ENCODE results near the gene RXRA. TPM values are rescaled to one million over a fixed set of nuclear protein-coding genes. Genes with fewer than 3 reads are reported as not detected.
A peak's percentile ranks its signal among the peaks of the same experiment; 100 is the strongest.

Gene RXRA
- total RNA-seq, 1 donor from 2014 or later, result 83.3 TPM

- peaks cover 2% of the 10 kb centered on the region for H3K27me3 Mint-ChIP-seq (ENCODE audit: unreplicated experiment)
- no peak overlapping the region for H3K27ac Mint-ChIP-seq (ENCODE audit: unreplicated experiment)
- no peaks in the 10 kb centered on the region for H3K36me3 Mint-ChIP-seq (ENCODE audit: low read depth, unreplicated experiment)
- no peak overlapping the region for H3K4me3 Mint-ChIP-seq (ENCODE audit: unreplicated experiment)
- H3K4me1 Mint-ChIP-seq (ENCODE audit: unreplicated experiment), result no peaks in the 10 kb centered on the region
- TF ChIP-seq, protein P1, sequence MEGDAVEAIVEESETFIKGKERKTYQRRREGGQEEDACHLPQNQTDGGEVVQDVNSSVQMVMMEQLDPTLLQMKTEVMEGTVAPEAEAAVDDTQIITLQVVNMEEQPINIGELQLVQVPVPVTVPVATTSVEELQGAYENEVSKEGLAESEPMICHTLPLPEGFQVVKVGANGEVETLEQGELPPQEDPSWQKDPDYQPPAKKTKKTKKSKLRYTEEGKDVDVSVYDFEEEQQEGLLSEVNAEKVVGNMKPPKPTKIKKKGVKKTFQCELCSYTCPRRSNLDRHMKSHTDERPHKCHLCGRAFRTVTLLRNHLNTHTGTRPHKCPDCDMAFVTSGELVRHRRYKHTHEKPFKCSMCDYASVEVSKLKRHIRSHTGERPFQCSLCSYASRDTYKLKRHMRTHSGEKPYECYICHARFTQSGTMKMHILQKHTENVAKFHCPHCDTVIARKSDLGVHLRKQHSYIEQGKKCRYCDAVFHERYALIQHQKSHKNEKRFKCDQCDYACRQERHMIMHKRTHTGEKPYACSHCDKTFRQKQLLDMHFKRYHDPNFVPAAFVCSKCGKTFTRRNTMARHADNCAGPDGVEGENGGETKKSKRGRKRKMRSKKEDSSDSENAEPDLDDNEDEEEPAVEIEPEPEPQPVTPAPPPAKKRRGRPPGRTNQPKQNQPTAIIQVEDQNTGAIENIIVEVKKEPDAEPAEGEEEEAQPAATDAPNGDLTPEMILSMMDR (IDR thresholded peaks at IDR 0.05; ENCODE audit: unreplicated experiment), result no peak
- H3K9me3 Mint-ChIP-seq (ENCODE audit: unreplicated experiment), result no peaks in the 10 kb centered on the region
- peak; percentile 28 for DNase-seq (ENCODE audit: low spot score)
Observed at GRCh38 chr9:134475011-134475790, 148.9 kb downstream of the RXRA start.

DNA sequence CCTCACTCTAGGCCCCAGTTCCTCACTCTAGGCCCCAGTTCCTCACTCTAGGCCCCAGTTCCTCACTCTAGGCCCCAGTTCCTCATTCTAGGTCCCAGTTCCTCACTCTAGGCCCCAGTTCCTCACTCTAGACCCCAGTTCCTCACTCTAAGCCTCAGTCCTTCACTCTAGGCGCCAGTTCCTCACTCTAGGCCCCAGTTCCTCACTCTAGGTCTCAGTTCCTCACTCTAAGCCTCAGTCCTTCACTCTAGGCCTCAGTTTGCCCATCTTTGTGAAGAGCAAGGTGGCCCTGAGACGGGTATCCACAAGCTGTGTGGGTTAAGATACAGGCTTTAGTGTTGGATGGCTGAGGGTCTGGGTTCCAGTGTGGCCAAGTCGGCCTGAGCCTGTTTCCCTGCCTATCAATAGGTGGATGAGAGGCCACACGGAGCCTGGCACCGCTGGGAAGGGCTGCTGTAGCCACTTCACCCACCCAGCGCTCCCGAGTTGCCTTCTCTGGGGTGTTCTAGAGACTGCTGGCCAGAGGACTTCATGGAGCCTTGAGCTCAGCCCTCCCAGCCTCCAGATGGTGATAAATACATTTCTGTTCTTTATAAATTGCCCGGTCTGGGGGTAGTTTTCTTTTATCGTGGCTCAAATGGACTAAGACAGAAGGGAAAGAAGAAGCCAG is 150.2 kb downstream of the RXRA start:
- Mint-ChIP-seq H3K36me3 (ENCODE audit: low read depth, unreplicated experiment) (no peaks in the 10 kb centered on the region), H3K27me3 (ENCODE audit: unreplicated experiment) (peaks cover 2% of the 10 kb centered on the region), H3K27ac (ENCODE audit: unreplicated experiment) (no peak overlapping the region), H3K4me3 (ENCODE audit: unreplicated experiment) (no peak overlapping the region), H3K9me3 (ENCODE audit: unreplicated experiment) (no peaks in the 10 kb centered on the region), H3K4me1 (ENCODE audit: unreplicated experiment) (no peaks in the 10 kb centered on the region)
- TF ChIP-seq, protein P1 (IDR thresholded peaks at IDR 0.05; ENCODE audit: unreplicated experiment), result no peak
- DNase-seq (ENCODE audit: low spot score), result no peak

GRCh38 chr9:134476942-134477335 is 150.7 kb downstream of the RXRA start:
- H3K4me3 Mint-ChIP-seq (ENCODE audit: unreplicated experiment), result no peak overlapping the region
- H3K27ac Mint-ChIP-seq (ENCODE audit: unreplicated experiment), result no peak overlapping the region
- no peaks in the 10 kb centered on the region for H3K36me3 Mint-ChIP-seq (ENCODE audit: low read depth, unreplicated experiment)
- H3K4me1 Mint-ChIP-seq (ENCODE audit: unreplicated experiment), result no peaks in the 10 kb centered on the region
- peaks cover 2% of the 10 kb centered on the region for H3K27me3 Mint-ChIP-seq (ENCODE audit: unreplicated experiment)
- TF ChIP-seq, protein P1 (IDR thresholded peaks at IDR 0.05; ENCODE audit: unreplicated experiment), result no peak
- DNase-seq (ENCODE audit: low spot score), result no peak
- no peaks in the 10 kb centered on the region for H3K9me3 Mint-ChIP-seq (ENCODE audit: unreplicated experiment)

DNA sequence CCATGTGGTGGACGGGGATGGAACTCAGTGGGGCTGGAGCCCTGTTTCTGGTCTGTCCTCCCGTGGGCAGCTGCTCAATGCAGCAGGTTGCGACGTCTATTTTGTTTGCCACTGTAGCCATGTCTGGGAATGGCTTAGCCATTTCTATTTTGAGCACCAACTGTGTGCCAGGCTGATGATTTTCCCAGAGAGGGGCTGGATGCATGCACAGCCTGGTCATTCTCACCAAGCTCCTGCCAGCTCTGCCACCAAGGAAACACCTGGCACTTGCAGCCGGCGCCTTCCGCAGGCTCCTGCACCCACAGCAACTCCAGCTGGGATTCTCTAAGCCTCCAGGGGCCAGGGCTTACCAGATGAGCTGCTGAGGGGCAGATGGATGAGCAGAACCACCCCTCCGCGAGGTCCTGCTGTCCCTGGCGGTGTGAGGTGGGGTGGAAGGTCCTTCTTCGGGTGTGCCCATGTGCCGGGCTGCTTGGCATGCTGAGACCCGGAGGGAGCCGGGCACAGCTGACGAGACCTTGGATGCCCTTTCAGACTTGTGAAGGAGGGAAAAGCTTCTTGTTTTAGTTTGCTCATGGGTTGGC is 151.2 kb downstream of the RXRA start:
- TF ChIP-seq, protein P1 (IDR thresholded peaks at IDR 0.05; ENCODE audit: unreplicated experiment), result no peak
- Mint-ChIP-seq H3K4me3 (ENCODE audit: unreplicated experiment) (no peak overlapping the region), H3K27me3 (ENCODE audit: unreplicated experiment) (peaks cover 2% of the 10 kb centered on the region), H3K9me3 (ENCODE audit: unreplicated experiment) (no peaks in the 10 kb centered on the region), H3K27ac (ENCODE audit: unreplicated experiment) (no peak overlapping the region), H3K36me3 (ENCODE audit: low read depth, unreplicated experiment) (no peaks in the 10 kb centered on the region), H3K4me1 (ENCODE audit: unreplicated experiment) (no peaks in the 10 kb centered on the region)
- no peak for DNase-seq (ENCODE audit: low spot score)

- no peaks in the 10 kb centered on the region for H3K36me3 Mint-ChIP-seq (ENCODE audit: low read depth, unreplicated experiment)
- TF ChIP-seq, protein P1 (IDR thresholded peaks at IDR 0.05; ENCODE audit: unreplicated experiment), result no peak
- H3K9me3 Mint-ChIP-seq (ENCODE audit: unreplicated experiment), result no peaks in the 10 kb centered on the region
- H3K4me1 Mint-ChIP-seq (ENCODE audit: unreplicated experiment), result no peaks in the 10 kb centered on the region
- H3K4me3 Mint-ChIP-seq (ENCODE audit: unreplicated experiment), result no peak overlapping the region
- no peak overlapping the region for H3K27ac Mint-ChIP-seq (ENCODE audit: unreplicated experiment)
- DNase-seq (ENCODE audit: low spot score), result no peak
- peaks cover 2% of the 10 kb centered on the region for H3K27me3 Mint-ChIP-seq (ENCODE audit: unreplicated experiment)
Observed at GRCh38 chr9:134477927-134478326, 151.7 kb downstream of the RXRA start.
